Hepatocyte (in vitro differentiated cells): ENCODE data around the gene DSE.

ENCODE experiments used
- CTCF ChIP-seq: fragments of 200-600 bp; sonication (generic); IDR thresholded peaks from 2 replicates; pipeline ENCODE4 v1.5.1; 2016; ENCODE audit warnings: antibody characterized with exemption, mild to moderate bottlenecking; ENCODE audit not compliant: poor library complexity
- EZH2 ChIP-seq: fragments of 200-600 bp; sonication (generic); IDR thresholded peaks from 2 replicates; pipeline ENCODE4 v1.6.1; 2016; ENCODE audit warnings: antibody characterized with exemption, mild to moderate bottlenecking, borderline replicate concordance
- EZH2phosphoT487 ChIP-seq: fragments of 200-600 bp; sonication (generic); IDR thresholded peaks from one replicate; pipeline ENCODE4 v1.6.1; 2018; ENCODE audit warnings: antibody characterized with exemption, mild to moderate bottlenecking, low read depth, moderate library complexity; ENCODE audit not compliant: unreplicated experiment, severe bottlenecking

- TF ChIP-seq CTCF (no peak), EZH2 (no peak), EZH2phosphoT487 (no peak)
Observed at GRCh38 chr6:116405138-116405537, 34.4 kb downstream of the DSE start.
